ENCODE data around the gene PCBP4.

DNA sequence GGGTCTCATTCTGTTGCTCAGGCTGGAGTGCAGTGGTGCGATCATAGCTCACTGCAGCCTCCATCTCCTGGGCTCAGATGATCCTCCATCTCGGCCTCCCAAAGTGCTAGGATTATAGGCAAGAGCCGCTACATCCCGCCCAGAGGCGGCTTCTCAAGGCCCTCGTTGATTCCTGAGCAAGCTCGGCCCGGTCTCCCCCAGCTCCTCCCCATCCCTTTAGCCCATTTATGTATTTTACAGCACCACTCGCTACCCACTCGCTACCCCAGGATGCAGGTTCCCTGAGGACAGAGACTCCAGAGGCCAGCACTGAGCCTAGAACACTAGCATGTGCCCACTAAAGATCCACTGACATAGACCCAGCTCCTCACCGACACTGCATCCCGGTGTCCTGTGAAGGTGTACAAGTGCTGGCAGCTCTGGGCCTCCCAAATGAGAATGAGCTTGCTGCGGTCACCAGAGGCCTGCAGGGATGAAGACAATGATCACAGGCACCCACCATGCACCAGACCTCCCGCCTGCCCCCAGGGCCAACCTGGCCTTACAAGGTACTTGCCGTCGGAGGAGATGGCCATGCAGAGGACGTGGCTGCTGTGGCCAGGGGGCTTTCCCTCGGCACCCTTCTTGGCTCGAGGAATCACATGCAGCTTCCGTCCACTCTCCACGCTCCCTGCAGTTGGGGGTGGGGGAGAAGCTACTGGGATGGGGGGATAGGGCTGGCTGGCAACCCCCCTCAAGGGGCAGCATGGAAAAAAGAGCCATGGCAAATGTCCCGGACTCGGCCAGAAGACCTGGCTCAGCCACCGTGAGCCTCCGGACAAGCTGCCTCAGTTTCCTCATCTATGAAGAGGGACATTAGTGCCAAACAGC lies 31.1 kb downstream of the PCBP4 start:
- no peak for TF ChIP-seq POLR2A (IDR thresholded peaks at IDR 0.05; ENCODE audit: borderline replicate concordance, extremely low read depth, insufficient read depth, insufficient read length)
- TF ChIP-seq, protein P1, sequence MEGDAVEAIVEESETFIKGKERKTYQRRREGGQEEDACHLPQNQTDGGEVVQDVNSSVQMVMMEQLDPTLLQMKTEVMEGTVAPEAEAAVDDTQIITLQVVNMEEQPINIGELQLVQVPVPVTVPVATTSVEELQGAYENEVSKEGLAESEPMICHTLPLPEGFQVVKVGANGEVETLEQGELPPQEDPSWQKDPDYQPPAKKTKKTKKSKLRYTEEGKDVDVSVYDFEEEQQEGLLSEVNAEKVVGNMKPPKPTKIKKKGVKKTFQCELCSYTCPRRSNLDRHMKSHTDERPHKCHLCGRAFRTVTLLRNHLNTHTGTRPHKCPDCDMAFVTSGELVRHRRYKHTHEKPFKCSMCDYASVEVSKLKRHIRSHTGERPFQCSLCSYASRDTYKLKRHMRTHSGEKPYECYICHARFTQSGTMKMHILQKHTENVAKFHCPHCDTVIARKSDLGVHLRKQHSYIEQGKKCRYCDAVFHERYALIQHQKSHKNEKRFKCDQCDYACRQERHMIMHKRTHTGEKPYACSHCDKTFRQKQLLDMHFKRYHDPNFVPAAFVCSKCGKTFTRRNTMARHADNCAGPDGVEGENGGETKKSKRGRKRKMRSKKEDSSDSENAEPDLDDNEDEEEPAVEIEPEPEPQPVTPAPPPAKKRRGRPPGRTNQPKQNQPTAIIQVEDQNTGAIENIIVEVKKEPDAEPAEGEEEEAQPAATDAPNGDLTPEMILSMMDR (IDR thresholded peaks at IDR 0.05 in 2 of 3, conservative IDR thresholded peaks at IDR 0.05 in 1 of 3; ENCODE audit: borderline replicate concordance in 1 of 3, insufficient read depth in 1 of 3, low read depth in 2 of 3, low read length in 2 of 3) = no peak
- no peak for TF ChIP-seq EZH2phosphoT487 (IDR thresholded peaks at IDR 0.05; ENCODE audit: borderline replicate concordance)
- TF ChIP-seq EZH2 (IDR thresholded peaks at IDR 0.05) = no peak
- TF ChIP-seq, protein P2, sequence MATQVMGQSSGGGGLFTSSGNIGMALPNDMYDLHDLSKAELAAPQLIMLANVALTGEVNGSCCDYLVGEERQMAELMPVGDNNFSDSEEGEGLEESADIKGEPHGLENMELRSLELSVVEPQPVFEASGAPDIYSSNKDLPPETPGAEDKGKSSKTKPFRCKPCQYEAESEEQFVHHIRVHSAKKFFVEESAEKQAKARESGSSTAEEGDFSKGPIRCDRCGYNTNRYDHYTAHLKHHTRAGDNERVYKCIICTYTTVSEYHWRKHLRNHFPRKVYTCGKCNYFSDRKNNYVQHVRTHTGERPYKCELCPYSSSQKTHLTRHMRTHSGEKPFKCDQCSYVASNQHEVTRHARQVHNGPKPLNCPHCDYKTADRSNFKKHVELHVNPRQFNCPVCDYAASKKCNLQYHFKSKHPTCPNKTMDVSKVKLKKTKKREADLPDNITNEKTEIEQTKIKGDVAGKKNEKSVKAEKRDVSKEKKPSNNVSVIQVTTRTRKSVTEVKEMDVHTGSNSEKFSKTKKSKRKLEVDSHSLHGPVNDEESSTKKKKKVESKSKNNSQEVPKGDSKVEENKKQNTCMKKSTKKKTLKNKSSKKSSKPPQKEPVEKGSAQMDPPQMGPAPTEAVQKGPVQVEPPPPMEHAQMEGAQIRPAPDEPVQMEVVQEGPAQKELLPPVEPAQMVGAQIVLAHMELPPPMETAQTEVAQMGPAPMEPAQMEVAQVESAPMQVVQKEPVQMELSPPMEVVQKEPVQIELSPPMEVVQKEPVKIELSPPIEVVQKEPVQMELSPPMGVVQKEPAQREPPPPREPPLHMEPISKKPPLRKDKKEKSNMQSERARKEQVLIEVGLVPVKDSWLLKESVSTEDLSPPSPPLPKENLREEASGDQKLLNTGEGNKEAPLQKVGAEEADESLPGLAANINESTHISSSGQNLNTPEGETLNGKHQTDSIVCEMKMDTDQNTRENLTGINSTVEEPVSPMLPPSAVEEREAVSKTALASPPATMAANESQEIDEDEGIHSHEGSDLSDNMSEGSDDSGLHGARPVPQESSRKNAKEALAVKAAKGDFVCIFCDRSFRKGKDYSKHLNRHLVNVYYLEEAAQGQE (IDR thresholded peaks at IDR 0.05; ENCODE audit: low read depth) = no peak
- no peak for TF ChIP-seq RAD21 (IDR thresholded peaks at IDR 0.05; ENCODE audit: low read depth)
